ENCODE results near the gene NPLOC4. TPM values are rescaled to one million over a fixed set of nuclear protein-coding genes. Genes with fewer than 3 reads are reported as not detected.

The NPLOC4 gene
- total RNA-seq, 2 donors from 2014 or later: 43.8 to 63.0 TPM

GRCh38 chr17:81566461-81567126 lies 70.3 kb downstream of the NPLOC4 start:
- no peaks in the 10 kb centered on the region for H3K9me3 ChIP-seq
- H3K27ac ChIP-seq: peak overlapping the region; percentile 54 to 84 (median 82)
- peaks cover 24% of the 10 kb centered on the region for H3K4me1 ChIP-seq
- 2 to 4% methylated on average over 6 to 8 of the region's 8 CpGs for WGBS, 2 donors
- H3K36me3 ChIP-seq (replicated peaks in 1 of 2; ENCODE audit: insufficient read depth in 1 of 2, low read depth in 2 of 2): peaks cover 15 to 25% of the 10 kb centered on the region in 2 donors
- no peak overlapping the region for H3K4me3 ChIP-seq
- TF ChIP-seq POLR2A (IDR thresholded peaks at IDR 0.05) (peak in 1 of 3 donors; percentile 6), CTCF (IDR thresholded peaks at IDR 0.05) (peak in 1 of 7 experiments; percentile 8)
- no peaks in the 10 kb centered on the region for H3K27me3 ChIP-seq
- DNase-seq: peak; percentile 82 to 94 (median 89)
- ATAC-seq: peak; percentile 85
- intact Hi-C loops (cut with DNase I): no loop called here

- DNase-seq (no peak), ATAC-seq (no peak)
- Histone ChIP-seq H3K4me3 (no peak overlapping the region), H3K27me3 (no peaks in the 10 kb centered on the region), H3K36me3 (replicated peaks in 1 of 2; ENCODE audit: insufficient read depth in 1 of 2, low read depth in 2 of 2) (peaks cover 11 to 14% of the 10 kb centered on the region in 2 donors), H3K4me1 (peaks cover 24% of the 10 kb centered on the region), H3K27ac (peak overlapping the region in 3 of 4 donors; percentile 54 to 84 (median 83)), H3K9me3 (no peaks in the 10 kb centered on the region)
- TF ChIP-seq CTCF (IDR thresholded peaks at IDR 0.05) (no peak), POLR2A (IDR thresholded peaks at IDR 0.05) (no peak)
- intact Hi-C loops (cut with DNase I): no loop called here
- 92 to 93% methylated on average over 13 to 16 of the region's 16 CpGs for WGBS, 2 donors
These were observed 71.7 kb downstream of the NPLOC4 start for GRCh38 chr17:81565231-81565630.

GRCh38 chr17:81564778-81565177 lies 72.1 kb downstream of the NPLOC4 start:
- H3K36me3 ChIP-seq (replicated peaks in 1 of 2; ENCODE audit: insufficient read depth in 1 of 2, low read depth in 2 of 2): peaks cover 7 to 14% of the 10 kb centered on the region in 2 donors
- H3K4me3 ChIP-seq: no peak overlapping the region
- H3K27ac ChIP-seq: no peak overlapping the region
- DNase-seq: no peak
- peaks cover 24% of the 10 kb centered on the region for H3K4me1 ChIP-seq
- WGBS, 2 donors: 91 to 93% methylated on average over 16 to 17 of the region's 17 CpGs
- no peak for ATAC-seq
- no peaks in the 10 kb centered on the region for H3K9me3 ChIP-seq
- no peak for TF ChIP-seq POLR2A (IDR thresholded peaks at IDR 0.05)
- TF ChIP-seq CTCF (IDR thresholded peaks at IDR 0.05): no peak
- H3K27me3 ChIP-seq: no peaks in the 10 kb centered on the region
- intact Hi-C loops (cut with DNase I): no loop called here

- Histone ChIP-seq H3K4me3 (no peak overlapping the region), H3K4me1 (peaks cover 24% of the 10 kb centered on the region), H3K9me3 (no peaks in the 10 kb centered on the region), H3K27ac (peak overlapping the region in 1 of 4 donors; percentile 26), H3K36me3 (replicated peaks in 1 of 2; ENCODE audit: insufficient read depth in 1 of 2, low read depth in 2 of 2) (peaks cover 8 to 14% of the 10 kb centered on the region in 2 donors), H3K27me3 (no peaks in the 10 kb centered on the region)
- no peak for TF ChIP-seq CTCF (IDR thresholded peaks at IDR 0.05)
- no peak for TF ChIP-seq POLR2A (IDR thresholded peaks at IDR 0.05)
- WGBS, 2 donors: 77 to 90% methylated on average over 10 of the region's 10 CpGs
- ATAC-seq: no peak
- no peak for DNase-seq
- intact Hi-C loops (cut with DNase I): no loop called here
These were observed 72.9 kb downstream of the NPLOC4 start for GRCh38 chr17:81563861-81564586.

Measured in body of pancreas (tissue), 4 donors.